Dedifferentiated amniotic fluid mesenchymal stem cell (primary cell): ENCODE results near the gene EEF1A2.

Experiments used
- DNase-seq: peaks from one replicate; pipeline ENCODE4 v3.0.0-alpha.2; 2016; ENCODE audit errors: extremely low spot score

The EEF1A2 gene

GRCh38 chr20:63500151-63500901, 1.4 kb upstream of the EEF1A2 start:
- DNase-seq, result no peak

GRCh38 chr20:63499338-63499969, 571 bp upstream of the EEF1A2 start:
- DNase-seq, result no peak

- no peak for DNase-seq
Measured at GRCh38 chr20:63497946-63498935, 642 bp downstream of the EEF1A2 start.

DNA sequence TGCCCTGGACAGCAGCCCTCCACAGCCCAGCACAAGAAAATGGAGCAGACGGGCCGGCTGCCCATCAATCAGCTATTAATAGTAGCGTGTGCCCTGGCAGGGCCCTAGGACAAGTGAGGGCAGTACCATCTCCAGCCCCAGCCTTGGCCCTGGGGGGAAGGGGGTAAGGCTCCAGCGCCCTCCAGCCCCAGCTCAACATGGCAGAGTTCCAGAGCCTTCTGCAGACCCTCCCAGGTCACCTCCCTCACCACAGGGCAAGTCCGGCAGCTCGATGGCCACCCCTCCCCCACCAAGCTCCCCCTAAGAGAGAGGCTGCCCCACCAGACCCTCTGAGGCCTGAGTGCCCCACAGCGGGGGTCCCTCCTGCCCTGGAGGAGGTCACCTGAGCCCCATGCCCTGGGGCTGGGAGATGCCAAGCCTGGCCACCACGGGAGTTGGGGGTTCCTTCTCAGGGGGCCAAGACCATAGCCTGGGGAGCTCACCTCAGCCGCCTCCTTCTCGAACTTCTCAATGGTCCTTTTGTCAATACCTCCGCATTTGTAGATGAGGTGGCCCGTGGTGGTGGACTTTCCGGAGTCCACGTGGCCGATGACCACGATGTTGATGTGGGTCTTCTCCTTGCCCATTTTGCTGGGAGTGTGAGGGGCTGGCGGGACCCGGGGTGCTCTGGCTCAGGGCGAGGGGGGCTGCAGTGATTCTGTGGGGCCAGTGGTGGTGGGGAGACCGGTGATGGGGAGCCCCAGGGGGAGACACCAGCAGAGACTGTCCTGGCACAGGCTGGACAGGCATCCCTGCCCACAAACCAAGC, 1.5 kb downstream of the EEF1A2 start:
- DNase-seq, result no peak

DNA sequence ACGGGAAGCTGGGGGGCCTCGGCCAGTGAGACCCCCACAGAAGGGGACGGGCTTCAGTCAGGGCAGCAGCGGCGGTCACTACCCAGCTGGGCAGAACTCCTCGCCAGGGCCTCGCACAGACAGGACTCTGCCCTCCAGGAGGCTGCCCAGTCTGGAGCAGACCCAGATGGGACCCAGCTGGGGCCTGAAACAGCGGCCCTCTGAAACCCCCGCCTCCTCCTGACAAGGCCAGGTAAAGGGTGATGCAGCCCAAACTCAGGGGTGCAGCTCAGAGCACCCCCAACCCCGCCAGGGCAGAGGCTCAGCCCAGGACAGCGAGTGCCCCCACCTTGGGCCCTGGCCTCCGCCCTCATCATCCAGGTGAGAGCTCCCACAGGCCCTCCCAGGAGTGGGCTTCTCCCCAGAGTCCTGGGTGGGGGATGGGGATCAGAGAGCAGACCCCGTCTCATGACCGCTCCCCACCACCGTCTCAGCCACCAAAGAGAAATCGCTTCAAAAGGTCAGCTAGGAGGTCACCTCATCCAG, 2.2 kb downstream of the EEF1A2 start:
- no peak for DNase-seq

DNA sequence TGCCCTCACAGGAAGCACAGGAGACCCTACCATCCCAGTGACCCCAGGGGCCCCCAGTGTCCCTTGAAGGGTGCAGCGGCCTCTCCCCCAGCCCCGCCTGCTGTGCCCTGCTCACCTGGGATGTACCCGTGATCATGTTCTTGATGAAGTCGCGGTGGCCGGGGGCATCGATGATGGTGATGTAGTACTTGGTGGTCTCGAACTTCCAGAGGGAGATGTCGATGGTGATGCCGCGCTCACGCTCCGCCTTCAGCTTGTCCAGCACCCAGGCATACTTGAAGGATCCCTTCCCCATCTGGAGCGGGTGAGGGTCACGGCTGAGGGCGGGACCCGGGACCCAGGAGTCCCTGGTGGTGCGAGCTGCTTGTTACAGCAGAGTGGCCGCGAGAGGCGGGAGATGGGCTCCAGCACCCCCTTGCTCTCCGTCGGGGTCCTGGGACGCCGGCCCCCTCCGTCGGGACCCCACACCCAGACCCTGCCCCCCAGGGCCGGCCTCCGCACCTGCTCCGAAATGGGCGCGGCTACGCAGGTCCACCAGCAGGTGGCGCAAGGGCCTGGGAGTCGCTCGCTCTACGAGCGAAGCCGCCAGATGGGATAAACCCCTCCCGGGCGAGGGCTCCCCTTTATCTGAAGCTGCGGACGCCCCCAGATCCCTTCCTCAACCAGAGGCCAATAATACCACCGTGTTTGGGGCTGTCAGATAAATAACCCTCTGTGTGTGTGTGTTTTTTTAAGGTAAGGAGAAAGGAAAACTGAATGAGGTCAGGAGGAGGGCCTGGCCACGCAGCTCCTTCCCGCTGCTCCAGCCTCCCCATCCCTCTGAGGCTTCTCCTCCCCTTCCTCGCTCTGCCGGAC, 2.9 kb downstream of the EEF1A2 start:
- DNase-seq, result peak; percentile 19

DNA sequence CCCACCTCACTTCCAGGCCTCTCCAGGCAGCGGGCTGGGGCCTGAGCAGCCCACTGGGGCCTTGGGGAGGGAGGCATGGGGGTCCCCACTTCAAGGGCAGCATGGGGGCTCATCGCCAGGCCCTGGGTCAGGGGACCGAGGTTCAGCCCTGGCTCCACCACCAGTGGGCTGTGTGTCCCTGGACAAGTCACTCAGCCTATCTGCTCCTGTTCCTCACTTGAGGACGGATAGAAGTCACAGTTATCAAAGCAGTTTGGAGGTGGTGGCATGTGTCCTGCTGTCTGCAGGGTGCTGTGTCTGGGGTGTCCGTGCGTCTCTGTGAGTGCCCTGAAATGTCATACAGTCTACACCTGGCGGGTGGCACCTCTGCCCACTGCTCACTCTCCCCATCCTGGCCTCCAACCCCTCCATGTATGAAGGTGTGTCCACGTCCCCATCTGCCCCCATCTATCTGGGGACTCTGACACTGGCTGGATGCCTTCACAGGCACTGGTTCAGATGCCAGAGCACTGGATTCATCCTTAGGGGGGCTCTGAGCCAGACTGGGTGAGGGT, 3.6 kb downstream of the EEF1A2 start:
- no peak for DNase-seq

DNA sequence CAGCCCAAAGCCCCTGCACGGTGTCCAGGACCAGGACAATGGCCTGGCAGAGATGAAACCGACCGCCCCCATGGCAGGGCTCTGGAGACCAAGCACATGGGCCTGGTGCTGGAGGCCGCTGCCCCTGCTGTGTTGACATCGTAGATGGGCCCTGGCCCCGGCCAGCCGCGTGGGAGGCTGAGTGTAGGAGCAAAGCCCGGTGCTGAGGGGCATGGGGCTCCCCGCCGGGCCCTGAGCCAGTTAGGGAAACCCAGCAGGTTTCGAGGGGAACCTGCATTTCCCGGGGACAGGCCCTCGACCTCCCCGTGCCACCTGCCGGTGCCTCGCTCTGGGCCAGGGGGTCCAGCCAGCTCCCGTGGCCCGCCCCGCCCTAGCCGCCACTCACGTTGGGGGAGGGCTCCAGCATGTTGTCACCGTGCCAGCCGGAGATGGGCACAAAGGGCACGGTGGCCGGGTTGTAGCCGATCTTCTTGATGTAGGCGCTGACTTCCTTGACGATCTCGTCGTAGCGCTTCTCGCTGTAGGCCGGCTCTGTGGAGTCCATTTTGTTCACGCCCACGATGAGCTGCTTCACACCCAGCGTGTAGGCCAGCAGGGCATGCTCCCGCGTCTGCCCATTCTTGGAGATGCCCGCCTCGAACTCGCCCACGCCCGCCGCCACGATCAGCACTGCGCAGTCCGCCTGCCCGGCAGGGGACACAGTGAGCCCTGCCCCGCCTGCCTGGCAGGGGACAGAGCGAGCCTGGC, 4.3 kb downstream of the EEF1A2 start:
- no peak for DNase-seq

DNA sequence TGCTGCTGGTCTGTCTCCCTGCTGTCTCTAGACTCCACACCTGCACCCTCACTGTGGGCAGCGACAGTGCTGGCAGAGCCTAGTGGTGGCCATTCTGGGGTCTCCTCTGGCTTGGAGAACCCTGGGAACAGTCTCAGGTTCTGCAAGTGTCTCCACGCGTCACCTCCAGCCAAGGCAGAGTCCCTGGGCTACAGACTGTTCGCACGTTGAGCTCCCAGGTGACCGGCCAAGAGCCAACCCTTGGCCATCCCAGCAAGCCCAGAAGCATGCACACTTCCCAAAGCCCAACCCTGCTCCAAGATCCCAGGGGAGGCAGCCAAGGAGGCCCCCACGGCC, 4.8 kb downstream of the EEF1A2 start:
- no peak for DNase-seq

GRCh38 chr20:63493563-63494020, 5.3 kb downstream of the EEF1A2 start:
- no peak for DNase-seq

GRCh38 chr20:63492982-63493381, 5.9 kb downstream of the EEF1A2 start:
- no peak for DNase-seq

- no peak for DNase-seq
Measured at GRCh38 chr20:63492518-63492917, 6.4 kb downstream of the EEF1A2 start.

DNA sequence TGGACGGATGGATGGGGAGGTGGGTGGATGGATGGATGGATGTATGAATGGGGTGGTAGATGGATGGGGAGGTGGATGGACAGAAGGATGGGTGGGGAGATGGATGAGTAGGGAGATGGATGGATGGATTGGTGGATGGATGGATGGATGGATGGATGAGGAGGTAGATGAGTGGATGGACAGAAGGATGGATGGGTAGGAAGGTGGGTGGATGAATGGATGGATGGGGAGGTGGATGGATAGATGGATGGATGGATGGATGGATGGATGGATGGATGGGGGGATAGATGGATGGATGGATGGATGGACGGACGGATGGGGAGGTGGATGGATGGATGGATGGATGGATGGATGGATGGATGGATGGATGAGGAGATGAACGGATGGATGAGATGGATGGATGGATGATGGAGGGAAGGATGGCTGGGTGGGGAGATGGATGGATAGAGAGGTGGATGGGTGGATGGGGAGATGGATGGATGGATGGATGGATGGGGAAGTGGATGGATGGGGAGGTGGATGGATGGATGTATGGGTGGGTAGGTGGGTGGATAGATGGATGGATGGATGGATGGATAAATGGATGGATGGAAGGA, 7.2 kb downstream of the EEF1A2 start:
- no peak for DNase-seq

DNA sequence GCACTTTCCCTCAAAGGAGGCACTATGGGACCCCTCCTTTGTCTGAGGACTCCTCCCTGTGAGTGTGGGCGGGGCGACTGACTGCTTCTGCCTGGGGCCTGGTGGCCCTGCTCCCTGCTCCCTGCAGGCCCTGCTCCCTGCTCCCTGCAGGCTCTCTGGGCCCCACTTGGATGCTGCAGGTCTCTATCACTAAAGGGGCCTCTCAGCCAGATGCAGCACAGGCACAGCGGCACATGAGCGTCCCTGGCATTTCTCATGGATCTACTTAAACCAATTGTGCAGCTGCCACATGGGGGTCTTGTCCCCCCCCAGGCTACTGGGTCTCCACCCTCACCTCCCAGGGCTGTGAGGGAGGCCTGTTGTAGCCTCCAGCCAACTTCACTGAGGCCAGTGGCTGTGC, 7.8 kb downstream of the EEF1A2 start:
- DNase-seq, result no peak

GRCh38 chr20:63490416-63490815, 8.5 kb downstream of the EEF1A2 start:
- no peak for DNase-seq

DNA sequence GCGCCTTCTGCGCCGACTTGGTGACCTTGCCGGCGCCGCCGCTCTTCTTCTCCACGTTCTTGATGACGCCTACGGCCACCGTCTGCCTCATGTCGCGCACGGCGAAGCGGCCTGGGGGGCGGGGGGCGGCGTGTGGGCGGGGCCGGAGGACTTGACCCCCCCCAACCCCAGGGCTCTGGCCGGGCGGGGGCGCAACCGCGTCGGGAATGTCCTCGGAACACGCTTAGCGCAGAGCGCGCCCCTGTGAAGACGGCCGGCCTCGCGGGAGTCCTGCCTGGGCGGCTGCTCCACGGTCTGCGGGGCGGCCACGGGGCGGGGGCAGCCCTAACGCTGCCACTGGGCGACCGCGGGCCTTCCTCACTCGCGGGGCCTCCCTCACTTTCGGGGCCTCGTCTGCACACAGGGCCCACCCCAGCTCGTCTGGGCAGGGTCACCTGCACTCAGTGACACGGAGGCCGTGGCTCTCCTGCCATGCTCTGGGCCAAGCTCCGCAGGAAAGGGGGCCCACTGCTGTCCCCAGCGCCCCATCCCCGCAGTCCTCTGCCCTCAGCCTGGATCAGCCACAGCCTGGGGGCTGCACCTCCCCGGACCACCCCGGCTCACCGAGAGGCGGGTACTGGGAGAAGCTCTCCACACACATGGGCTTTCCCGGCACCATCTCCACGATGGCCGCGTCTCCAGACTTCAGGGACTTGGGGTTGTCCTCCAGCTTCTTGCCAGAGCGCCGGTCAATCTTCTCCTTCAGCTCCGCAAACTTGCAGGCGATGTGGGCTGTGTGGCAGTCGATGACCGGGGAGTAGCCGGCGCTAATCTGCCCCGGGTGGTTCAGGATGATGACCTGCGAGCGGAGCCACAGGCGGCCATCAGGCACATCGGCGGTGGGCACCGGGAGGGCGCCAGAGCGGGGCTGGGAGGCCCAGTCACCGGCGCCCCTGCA, 10.3 kb downstream of the EEF1A2 start:
- no peak for DNase-seq

DNA sequence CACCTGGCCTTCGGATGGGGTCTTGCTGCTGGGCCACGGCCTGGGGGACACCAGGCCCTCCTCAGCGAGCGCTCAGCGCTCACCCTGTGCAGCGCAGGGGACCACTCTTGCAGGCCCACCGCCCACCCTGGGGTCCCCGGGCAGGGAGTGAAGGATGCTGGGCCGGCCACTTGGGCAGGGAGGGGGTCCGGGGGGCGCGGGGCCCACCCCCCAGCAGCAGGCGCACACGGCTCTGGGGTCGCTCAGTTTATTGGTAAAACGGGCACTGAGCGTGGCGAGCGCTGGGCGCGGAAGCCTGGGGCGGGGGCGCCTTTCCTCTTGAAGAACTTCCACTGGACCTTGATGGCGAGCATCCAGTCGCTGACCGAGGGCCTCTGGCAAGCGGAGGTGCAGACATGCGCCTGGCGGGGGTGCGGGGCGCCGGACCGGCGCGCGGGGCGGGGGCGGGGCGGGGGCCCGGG, 11.1 kb downstream of the EEF1A2 start:
- DNase-seq, result no peak
